ENCODE results near the gene LRRN1.

Gene LRRN1

DNA sequence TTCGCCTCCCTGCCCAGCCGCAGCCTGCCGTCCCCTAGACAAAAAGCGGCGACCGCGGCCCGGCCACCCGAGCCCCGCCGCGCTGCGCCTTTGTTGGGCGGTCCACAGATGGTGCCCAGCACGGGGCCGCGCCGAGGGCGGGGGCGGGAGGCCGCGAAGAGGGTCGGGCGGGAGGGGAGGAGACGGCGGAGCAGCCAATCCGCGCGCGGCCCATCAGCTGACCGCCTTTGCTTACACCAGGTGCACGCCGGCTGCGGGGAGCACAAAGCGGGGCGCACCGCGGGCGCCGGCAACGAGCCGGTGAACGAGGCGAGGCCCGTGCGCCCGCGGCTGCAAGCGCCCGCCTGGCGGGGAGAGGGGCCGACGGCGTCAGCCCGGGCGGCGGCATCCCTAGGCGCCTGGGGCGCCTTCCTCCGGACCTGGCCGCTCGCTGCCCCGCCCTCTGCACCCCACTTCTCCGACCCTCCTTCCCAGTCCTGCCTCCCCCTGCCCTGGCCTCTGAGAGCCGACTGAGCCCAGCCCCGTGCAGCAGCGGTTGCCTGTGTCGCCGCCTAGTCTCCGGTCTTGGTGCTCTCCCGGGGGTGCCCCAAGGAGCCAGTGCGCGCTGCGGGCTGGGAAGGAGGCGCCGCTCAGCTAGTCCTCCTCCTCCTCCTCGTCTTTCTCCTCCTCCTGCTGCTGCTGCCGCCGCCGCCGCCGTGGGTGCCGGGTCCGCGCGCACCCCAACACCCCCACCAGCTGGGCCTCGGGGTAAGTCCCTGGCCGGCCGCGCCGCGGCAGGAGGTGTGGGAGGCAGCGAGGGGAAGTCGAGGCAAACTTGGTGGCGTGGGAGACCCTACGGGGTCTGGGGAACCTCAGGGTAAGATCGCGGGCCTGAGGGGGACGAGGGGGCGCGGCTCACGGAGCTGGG, at the start of gene LRRN1:
Gene LRRN1, plus strand, starts transcription at position 259 of the 907 bp plus-strand sequence. CDS start 45,211 bp downstream, outside the sequence.
- peak; percentile 21 for DNase-seq (ENCODE audit: low spot score)

DNA sequence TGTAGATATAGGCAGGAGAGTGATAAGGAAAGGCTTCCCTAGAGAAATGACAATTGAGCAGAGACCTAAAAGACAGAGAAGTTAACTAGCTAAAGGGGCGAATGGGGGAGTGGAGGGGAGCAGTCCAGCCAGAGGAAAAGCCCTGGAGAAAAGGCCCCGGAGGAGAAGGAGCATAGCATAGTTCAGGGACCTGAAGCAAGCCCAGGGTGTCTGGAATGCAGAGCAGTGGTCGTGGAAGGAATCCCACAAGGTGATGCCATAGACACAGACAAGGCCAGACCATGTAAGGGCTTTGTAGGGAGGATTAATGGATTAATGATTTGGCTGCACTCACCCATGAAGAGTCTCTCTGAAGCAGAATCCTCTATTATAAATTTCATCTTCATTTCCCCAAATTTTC, 45.8 kb upstream of the LRRN1 start:
- no peak for DNase-seq (ENCODE audit: low spot score)

DNA sequence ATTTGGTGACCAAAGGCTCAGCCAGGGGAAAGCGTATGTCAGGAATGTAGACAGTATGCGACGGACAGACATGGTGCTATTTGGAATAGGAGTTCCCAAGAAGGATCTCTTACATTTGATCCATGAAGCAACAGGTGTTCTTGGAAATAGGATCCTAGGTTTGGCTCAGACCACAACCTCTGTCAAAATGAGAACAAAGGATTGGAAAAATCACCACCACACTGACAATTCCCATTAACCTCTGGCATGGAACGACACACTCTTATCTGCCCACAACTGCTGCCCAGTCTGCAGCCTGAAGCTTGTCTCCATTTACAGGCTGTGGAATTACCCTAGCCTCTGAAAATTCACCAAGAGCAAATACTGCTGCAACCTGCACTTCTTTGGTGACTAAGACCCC, 33.6 kb upstream of the LRRN1 start:
- DNase-seq (ENCODE audit: low spot score): no peak

- no peak for DNase-seq (ENCODE audit: low spot score)
These were observed 33.1 kb upstream of the LRRN1 start for GRCh38 chr3:3766140-3766539.

DNA sequence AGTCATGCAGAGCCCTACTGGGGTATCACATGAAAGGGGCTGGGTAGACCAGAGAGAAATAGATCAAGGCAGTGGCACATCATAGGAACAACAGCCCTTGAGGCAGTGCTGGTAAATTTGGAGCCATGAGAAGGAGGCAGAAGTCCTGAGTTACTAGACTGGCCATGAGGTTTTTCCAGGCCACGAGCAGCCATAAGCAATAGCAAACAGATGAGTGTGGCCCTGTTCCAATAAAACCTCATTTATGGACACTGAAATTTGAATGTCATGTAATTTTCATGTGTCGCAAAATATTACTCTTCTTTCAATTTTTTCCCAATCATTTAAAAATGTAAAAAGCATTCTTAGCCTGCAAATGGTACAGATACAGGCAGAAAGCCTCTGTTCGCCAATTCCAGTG, 28.1 kb upstream of the LRRN1 start:
- no peak for DNase-seq (ENCODE audit: low spot score)

DNA sequence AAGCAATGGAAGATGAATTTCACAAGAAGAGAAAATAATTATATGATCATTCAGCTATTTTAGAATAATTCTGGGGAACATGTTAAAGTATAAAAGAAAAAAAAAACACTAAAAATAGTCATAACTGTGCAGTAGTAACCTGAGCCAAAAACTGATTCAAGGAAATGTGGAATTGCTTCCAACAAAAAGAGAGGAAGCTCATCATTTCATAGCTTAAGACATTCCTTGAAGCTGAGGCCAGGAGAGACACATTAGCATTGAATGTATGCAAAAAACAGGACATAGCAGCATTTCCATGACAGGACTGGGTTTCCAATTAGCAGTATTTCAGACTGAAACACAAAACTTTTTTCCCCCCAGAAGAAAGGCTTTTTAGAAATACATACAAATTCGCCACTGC, 27.7 kb upstream of the LRRN1 start:
- DNase-seq (ENCODE audit: low spot score): no peak

DNA sequence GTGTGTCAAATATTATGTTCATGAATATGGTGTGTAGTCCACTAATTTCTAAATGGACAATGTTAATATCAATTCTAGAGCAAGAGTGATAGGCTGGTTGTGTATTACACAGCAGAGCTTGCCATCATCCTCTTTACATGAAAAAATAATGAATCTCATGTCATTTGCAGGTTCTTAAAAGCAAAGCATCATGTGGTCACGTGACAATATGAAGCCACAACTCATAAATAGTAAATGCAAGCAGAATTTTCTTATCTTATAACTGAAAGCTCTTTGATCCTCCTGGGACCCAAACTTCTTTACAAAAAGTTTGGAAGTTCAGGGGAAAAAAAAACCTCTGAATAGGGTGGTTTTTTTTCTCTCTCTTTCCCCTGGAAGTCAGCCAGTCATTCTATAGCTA, 26.9 kb upstream of the LRRN1 start:
- DNase-seq (ENCODE audit: low spot score): no peak

DNA sequence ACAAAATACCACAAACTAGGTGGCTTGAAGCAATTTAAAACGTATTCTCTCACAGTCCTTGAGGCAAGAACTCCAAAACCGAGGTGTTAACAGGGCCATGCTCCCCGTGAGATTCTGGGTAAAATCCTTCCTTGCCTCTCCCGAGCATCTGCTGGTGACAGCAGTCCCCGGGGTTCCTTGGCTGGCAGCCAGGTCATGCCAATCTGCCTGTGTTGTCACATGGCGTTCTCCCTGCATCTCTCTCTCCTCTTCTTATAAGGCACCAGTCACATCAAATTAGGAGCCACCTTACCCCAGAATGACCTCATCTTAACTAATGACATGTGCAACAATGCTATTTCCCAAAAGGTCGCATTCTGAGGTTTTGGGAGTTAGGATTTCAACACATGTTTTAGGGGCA, 26.3 kb upstream of the LRRN1 start:
- DNase-seq (ENCODE audit: low spot score): no peak

DNA sequence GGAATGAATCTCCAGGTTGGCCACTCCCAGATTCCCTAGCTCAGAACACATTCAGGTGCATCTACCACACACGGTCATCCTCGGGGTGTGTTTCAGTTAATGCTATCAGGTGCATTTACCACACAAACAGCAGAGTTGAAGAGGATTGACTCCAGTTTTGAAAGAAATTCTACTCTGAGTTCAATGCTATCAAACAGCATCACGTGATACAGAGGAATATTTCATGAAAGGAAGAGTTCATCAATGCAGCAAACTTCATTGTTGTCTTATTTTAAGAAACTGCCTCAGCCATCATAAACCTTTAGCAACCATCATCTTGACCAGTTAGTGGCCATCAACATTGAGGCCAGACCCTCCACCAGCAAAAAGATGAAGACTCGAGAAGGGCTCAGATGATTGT, 22.6 kb upstream of the LRRN1 start:
- DNase-seq (ENCODE audit: low spot score): no peak

DNA sequence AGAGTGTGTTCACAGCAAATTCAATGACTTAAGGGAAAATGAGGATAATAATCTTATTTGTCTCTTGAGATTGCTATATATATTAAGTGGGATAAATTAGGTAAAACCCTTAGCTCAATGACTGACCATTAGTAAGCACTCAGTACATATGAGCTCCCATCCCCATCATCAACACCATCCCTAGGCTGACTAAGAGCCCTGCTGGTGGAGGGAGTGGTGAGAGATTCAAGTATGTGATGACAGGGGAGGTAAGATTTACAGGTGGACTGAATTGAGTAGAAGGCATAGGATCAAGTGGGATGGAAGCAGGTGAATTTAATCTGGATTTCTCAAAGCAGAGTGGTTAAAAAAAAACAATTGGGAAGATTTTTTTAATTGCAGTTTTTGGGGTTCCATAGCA, 21.0 kb upstream of the LRRN1 start:
- no peak for DNase-seq (ENCODE audit: low spot score)

- no peak for DNase-seq (ENCODE audit: low spot score)
These were observed 20.5 kb upstream of the LRRN1 start for GRCh38 chr3:3778641-3779270.

GRCh38 chr3:3782457-3782856, 16.8 kb upstream of the LRRN1 start:
- DNase-seq (ENCODE audit: low spot score): no peak

DNA sequence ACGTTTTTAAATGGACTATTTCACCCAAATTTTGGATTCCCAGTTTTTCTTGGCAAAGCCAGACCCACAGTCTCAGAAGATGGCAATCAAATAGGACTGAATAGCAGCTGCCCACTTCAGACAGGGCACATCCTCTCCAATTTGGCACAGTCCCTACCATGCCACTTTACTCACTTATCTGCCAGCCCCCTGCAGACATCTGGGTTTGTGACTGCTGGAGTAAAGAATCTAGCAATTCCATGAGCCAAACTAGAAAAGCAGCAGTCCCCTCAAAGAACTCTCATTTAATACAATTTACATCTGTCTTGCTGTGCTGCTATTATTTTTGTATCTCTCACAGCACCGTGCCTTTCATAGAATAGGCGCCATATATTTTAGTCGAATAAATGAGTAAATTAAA, 16.0 kb upstream of the LRRN1 start:
- no peak for DNase-seq (ENCODE audit: low spot score)

- no peak for DNase-seq (ENCODE audit: low spot score)
These were observed 15.5 kb upstream of the LRRN1 start for GRCh38 chr3:3783696-3784095.

- no peak for DNase-seq (ENCODE audit: low spot score)
These were observed 6.8 kb upstream of the LRRN1 start for GRCh38 chr3:3792391-3792790.

DNA sequence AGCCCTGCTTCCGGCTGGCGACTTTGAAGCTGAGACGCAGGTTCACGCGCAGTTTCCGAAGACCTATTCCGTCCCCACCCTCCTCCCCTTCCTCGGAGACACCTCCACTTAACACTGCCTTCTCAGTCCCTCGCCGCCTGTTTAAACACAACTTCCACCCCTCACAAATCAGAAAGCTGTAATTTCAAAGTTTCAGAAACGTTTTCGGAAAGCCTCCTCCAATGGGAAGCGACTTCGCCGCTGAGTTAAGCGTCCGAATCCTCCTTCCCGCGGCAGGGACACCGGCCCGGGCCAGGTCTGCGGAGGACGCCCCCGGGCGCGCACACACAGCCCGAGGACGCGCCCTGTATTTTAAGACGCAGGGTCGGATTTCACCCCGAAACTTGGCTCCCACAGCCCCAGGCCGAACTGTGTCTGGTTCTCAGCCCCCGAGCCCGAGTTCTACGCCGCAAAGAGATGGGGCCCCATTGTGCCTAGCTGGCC, 559 bp upstream of the LRRN1 start:
- peak; percentile 16 for DNase-seq (ENCODE audit: low spot score)

DNA sequence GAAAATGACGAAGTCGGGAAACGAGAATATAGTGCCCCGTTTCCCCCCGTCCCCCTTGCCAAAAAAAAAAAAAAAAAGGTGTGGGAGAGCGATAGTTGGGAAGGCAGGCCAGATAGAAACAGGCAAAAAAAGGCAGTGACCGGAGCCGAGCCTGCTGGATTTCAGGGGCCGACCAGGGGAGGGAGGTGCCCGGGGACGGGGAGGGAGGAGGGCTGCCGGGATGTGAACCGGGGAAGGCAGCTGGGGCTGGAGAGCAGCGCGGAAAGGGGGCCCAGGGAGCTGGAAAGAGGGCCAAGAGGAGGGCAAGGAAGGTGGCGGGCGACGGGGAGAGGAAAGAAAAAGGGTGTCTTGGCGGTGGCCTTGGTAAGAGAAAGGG, 837 bp downstream of the LRRN1 start:
- peak; percentile 19 for DNase-seq (ENCODE audit: low spot score)

GRCh38 chr3:3800685-3801493, 1.7 kb downstream of the LRRN1 start:
- peak; percentile 25 for DNase-seq (ENCODE audit: low spot score)

DNA sequence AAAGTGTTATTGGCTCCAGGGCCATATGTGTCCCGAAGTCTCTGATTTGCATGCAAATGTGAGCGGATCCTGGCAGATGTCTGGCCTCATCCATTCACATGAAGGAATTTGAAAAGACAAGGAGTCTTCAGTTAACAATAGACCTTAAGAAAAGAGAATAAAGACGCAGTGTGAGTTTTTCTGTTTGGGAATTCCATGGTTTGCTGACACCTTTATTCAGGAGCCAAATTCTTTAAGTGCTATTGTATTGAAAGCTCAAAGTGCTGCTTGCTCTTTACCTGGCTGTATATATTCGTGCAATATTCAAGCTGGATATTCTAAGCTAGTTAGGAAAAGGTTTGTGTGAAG, 2.2 kb downstream of the LRRN1 start:
- DNase-seq (ENCODE audit: low spot score): no peak

DNA sequence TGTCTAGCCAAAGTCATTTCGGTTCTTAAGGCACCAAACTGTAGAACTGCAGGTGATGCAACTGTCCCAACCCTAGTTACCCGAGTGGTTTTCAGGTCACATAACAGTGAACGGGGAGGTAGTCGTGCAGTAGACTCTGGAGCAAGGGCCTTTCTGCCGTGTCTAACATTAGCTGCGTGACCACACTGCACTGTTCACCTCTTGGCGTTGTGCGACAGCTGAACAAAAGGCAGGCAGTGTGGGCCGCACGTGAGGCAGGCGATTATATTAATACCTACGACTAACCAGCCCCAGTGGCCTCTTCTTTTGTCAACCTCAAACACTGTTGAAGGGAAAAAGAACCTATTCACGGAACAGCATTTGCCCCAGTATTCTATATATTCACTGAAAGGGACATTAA, 2.8 kb downstream of the LRRN1 start:
- no peak for DNase-seq (ENCODE audit: low spot score)

- no peak for DNase-seq (ENCODE audit: low spot score)
These were observed 5.3 kb downstream of the LRRN1 start for GRCh38 chr3:3804560-3804959.

DNA sequence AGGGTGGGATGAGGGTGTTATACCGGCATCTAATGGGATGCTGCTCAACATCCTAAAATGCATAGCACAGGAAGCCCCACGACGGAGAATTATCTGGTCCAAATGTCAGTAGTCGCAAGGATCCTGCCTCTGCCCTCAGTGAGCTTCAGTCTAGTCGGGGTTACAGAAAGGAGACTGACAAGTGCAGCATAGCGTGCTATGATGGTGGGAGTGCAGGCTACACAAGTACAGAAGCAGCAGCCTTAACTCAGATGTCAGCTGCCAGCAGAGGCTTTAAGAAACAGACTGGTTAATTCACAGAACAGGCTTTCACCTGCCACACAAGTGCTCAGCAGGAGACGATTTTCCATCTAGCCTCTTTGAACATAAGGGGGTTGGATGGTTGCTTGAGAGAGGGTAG, 6.9 kb downstream of the LRRN1 start:
- no peak for DNase-seq (ENCODE audit: low spot score)

DNA sequence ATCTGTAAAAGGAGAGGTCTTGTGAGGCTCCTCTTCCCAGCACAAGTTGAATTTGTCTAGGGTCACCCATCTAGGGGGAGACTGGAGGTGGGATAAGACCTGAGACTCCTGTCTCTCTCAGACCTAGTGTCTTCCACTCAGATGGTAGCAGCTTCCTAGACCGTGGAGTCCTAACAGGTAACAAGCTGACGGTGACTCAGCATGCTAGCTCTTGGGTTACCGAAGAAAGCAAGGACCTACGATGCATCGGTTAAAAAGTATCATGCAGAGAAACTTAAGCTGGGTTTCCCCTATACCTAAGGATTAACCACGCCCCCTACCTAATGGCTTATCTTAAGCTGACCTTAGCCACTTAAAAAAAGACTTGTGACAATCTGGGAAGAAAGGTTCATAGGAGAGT, 7.6 kb downstream of the LRRN1 start:
- no peak for DNase-seq (ENCODE audit: low spot score)
